ENCODE data around the gene YJEFN3.

YJEFN3 gene

DNA sequence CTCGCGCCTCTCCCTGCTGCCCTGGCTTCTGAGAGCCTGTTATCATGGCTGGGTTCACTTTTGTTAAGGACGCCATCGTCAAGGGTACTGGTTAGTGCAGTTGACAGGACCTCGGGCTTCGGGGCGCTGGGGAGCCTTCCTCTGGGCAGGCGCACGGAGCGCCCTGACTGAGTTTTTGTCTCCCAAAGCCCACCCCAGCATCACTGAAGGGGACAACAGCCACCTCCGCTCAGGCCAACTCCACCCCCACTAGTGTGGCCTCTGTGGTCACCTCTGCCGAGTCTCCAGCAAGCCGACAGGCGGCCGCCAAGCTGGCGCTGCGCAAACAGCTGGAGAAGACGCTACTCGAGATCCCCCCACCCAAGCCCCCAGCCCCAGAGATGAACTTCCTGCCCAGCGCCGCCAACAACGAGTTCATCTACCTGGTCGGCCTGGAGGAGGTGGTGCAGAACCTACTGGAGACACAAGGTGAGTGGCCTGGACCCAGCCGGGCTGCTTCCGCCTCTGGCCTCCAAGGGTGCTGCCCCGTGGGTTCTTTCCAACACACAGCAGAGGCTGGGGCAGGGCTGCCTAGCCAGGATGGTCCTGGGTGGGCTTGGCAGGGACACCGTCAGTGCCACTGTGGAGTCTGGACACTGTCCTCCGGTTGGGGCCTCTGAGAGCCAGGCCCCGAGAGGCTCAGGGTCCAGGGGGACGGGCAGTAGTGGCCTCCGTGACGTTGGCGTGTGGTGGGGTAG is 30.3 kb upstream of the YJEFN3 start:
- DNase-seq, result no peak

DNA sequence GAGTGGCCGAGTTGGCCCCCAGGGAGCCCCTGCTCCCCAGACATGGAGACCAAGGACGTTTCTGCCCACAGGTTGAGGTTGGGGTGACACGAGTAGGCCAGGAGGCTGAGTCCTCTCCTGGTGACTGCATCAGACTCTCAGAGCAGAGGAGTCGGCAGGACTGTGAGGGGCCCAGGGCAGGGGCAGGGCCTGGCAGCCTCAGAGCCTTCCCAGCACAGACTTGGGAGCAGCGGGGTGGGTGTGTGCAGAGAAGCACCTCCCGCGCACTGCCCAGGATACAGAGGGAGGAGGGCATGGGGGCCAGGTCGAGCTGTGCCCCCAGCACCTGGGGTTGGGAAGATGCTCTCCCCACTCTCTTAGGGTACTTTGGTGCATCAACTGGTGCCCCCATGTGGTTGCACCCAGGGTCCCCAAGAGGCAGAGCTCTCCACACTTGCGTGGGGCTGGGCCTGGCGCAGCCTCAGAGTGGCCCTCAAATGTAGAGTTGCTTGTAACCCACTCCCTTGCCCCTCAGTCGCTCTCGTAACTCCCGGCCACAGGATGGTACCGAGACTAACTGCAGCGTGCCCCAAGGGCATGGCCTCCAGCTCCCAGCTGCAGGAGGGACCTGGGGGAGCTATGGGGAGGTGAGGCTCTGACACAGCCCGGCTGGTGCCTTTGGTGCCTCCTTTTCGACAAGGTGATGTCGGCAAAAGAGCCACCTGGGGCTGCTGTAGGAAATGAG is 29.3 kb upstream of the YJEFN3 start:
- no peak for DNase-seq

DNA sequence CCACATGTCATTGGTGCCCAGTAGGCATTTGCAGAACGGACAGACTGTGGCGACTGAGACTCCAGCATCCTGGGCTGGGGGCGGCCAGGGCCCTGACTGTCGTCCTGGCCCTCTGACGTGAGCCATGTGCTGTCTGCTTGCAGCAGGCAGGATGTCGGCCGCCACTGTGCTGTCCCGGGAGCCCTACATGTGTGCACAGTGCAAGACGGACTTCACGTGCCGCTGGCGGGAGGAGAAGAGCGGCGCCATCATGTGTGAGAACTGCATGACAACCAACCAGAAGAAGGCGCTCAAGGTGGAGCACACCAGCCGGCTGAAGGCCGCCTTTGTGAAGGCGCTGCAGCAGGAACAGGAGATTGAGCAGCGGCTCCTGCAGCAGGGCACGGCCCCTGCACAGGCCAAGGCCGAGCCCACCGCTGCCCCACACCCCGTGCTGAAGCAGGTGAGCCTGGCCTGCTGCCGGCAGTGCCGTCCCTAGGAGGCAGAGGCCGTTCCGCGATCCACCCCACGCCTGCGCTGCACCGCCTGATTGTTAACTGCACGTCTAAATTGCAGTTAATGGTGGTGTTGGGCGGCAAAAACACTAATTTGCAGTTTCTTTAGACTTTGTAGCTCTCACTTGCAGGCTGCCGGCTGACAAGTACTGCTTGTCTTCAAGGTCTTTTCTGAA is 27.6 kb upstream of the YJEFN3 start:
- no peak for DNase-seq

DNA sequence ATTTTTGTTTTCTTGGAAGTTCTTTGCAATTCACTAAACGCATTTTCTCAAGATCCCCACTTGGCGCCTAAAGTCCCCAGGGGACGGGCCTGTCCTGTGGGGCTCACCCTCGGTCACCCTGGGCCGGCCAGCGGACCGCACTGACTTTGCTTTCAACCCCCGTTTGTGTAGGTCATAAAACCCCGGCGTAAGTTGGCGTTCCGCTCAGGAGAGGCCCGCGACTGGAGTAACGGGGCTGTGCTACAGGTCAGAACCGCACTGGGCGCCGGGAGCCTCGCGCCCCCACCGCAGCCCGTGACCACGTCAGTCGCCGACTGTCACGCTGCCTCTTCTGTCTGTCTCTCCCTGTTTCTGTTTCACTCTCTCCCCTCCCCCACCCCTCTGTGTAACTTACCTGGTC is 26.9 kb upstream of the YJEFN3 start:
- DNase-seq, result no peak

DNA sequence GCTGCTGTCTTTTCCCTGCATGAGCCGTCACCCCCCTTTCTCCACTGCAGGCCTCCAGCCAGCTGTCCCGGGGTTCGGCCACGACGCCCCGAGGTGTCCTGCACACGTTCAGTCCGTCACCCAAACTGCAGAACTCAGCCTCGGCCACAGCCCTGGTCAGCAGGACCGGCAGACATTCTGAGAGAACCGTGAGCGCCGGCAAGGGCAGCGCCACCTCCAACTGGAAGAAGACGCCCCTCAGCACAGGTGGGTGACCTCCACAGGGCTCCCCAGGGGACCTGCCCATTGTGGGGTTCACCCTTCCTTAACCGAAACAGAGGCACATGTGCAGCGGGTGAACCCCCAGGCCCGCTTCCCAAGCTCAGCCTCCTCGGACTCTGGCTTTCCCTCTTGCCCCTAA is 26.4 kb upstream of the YJEFN3 start:
- no peak for DNase-seq

DNA sequence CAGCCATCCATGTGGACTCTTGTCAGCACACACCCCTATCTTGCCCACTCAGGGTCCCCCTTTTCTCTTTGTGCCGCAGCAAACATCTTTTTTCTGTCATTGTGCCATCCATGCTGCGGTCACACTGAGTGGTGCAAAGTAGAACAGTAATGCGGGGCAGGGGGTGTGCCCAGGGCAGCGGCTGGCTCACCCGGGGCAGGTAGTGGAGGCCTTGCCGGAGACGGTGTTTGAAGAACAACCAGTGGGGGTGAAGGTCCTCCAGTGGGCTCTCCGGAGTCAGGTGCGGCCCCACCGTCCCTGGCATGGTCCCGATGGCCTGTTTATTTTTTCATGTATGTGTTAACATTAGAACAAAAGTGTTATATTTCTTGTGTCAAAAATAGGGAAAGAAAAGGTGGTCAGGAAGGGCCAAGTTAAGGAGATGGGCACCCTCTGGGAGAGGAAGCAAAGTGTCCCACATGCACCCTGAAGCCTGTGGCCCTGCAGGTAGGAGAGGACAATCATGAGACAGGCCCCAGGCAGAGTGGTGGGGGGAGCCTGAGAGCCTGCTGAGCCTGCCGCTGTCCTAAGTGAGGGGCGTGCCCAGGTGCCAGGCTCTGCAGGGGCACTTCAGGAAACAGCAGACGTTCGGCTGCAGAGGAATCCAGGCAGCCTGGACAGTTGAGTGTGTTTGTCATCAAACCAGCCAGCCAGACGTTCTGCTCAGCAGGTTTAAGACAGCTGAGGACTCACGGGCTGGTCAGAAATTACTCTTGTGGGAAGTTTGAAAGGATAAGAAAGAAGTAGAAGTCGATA is 25.7 kb upstream of the YJEFN3 start:
- no peak for DNase-seq

DNA sequence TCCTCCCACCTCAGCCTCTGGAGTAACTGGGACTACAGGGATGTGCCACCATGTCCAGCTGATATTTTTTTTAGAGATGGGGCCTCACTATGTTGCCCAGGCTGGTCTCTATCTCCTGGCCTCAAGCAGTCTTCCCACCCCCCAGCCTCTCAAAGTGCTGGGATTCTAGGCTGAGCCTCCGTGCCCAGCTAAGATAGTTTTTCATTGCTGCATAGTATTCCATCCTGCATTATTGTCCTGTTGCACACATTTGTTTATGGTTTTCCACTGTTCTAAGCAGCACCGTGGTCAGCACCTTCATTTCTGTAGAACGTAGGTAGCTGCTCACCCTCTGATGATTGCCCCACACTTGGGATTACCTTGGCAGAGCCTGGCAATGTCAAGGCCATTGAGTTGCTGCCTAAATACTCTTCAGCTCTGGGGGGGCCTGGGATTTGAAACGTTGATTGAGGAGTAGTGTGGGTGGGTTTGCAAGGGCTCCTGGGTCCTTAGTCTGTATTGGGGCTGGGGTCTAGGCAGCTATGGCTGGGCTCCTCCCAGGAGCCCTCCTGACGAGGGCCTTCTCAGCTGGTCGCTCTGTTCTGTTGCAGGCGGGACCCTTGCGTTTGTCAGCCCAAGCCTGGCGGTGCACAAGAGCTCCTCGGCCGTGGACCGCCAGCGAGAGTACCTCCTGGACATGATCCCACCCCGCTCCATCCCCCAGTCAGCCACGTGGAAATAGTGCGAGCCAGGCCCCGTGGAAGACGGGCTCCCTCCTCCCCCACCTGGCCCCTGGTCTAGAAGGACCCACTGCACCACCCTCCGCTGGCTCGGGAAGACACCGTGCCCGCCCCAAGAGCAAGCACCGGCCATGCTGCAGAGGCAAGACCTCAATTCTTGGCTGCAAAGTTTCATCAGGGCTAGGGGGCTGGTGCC is 23.7 kb upstream of the YJEFN3 start:
- DNase-seq, result no peak

DNA sequence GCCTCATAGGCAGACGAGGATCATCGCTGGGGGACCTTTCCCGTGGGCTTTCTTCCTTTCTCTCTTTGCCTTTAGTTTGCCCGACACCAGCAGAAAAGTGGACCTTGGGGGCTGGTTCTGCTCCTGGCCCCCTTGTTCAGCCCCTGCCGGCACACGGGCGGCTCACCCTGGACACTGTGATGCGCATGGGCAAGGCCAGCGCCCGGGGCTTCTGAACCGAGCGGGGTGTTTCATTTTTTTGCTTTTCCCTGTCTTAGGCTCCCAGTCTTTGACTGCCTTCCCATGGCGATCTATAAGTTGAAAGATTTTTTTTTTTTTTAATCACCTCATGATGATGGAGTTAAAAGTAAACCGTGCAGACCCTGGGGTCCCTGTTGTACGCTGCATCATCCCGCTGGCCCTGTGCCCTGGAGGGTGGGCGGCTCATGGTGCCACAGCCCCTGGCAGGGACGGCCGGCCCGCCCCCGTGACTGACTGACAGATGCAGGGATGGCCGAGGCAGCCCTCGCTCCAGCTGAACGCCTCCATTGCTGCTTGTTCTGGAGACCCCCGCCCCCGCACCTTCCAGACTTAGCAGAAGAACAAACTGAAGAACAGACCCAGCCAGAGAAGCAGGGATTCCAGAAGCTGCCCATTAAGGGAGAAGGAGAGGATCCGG is 22.9 kb upstream of the YJEFN3 start:
- DNase-seq, result no peak

DNA sequence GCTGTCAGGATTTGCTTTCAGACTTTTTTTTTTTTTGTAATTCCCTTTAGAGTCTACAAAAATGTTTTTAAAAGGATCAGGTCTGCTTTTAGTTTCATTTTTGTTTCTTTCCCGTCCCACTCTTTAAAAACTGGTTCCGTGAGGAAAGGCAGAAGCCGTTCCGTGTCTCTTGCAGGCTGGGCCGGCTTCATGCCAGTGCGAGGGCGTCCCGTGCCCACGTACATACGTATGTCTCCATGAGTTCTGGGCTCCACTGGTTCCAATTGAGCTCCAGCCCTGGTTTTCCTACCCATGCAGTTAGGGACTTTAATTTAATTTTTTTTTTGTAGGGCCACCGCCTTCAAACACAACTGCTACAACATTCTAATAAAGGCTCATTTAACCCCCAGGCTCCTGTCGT is 22.1 kb upstream of the YJEFN3 start:
- no peak for DNase-seq

DNA sequence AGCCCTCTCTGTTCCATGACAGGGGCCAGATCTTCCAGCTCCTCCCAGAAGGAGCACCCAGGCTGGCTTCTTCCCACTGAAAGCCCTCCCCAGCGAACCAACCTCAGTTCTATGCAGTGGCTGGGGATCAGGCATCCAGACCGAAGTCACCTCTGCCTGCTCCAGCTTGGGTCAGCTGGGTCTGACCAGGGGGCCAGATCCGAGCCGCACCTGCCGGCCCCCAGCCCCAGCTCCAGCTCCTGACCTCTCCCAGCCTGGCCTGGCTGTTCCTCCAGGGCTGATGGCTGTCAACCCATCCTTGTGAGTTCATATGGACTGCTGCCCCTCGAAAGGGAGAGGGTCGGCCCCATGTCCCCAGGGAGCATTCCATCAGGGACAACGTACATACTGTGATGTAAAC is 21.4 kb upstream of the YJEFN3 start:
- no peak for DNase-seq

DNA sequence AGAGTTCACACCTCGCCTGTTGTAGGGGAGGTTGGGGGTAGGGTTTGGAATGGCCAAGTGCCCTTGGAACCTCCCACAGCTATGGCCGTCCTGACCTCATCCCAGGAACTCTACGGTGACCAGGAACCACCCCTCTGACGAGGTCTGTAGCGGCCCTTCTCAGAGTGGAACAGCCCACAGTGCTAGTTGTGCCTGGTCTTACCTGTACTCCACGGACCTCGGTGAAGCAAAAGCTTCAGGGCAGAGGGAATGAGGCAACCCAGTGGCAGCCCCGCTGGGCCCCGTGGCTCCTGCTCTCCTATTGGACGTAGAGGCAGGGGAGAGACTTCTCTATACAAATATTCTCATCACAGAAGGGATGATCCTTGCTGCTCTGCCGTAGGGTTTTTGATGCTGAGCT is 20.5 kb upstream of the YJEFN3 start:
- DNase-seq, result no peak

DNA sequence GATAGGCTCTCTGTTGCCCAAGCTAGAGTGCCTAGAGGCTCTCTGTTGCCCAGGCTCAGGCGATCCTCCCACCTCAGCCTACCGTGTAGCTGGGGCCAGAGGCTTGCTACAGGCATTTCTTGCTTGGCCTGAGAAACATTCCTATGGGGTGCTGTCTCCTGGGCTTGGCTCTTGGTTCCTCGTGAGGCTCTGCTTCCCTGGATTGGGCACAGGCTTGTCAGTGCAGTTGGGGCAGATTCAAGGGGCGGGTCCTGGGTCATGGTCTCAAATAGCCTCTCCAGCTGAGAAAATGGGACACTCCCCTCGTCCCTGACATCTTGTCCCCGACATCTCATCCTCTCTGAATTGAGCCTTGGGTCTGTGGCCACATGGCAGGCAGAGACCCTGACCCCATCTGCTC is 18.3 kb upstream of the YJEFN3 start:
- DNase-seq, result no peak

DNA sequence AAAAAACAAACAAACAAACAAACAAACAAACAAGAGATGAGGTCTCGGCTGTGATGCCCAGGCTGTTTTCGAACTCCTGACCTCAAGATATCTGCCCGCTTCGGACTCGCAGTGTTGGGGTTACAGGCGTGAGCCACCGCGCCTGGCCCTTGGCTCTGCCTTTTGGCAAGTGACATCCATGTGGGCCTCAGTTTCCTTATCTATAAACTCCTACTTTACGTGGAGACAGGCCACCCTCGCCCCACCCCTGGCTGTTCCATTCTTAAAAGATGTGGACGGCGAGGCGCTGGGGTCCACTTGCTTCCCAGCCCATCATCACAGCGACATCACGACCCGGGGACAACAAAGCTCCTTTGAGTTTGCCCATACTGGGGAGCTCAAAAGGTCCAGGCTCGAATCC is 15.0 kb upstream of the YJEFN3 start:
- no peak for DNase-seq

DNA sequence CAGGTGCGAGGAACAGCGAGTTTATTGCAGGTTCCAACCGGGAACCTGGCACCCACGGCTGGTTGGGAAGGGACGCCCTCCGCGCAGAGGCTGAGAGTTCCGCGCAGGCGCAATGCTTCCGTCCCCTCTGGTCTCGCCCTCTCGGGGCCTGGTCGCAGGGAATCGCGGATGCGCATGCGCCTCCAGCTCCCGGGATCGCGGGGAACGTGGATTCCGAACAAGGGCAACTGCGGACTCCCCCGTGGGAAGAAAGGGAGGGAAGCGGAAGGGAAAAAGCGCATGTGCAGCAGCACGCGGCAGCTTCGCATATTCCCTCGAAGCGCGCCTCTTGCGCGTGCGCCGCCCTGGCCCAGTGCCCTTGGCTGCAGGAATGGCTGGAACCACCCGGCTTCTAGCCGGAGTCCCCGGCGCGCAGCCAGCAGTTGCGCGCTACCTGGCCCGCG is 14.5 kb upstream of the YJEFN3 start:
- DNase-seq, result peak; percentile 23

DNA sequence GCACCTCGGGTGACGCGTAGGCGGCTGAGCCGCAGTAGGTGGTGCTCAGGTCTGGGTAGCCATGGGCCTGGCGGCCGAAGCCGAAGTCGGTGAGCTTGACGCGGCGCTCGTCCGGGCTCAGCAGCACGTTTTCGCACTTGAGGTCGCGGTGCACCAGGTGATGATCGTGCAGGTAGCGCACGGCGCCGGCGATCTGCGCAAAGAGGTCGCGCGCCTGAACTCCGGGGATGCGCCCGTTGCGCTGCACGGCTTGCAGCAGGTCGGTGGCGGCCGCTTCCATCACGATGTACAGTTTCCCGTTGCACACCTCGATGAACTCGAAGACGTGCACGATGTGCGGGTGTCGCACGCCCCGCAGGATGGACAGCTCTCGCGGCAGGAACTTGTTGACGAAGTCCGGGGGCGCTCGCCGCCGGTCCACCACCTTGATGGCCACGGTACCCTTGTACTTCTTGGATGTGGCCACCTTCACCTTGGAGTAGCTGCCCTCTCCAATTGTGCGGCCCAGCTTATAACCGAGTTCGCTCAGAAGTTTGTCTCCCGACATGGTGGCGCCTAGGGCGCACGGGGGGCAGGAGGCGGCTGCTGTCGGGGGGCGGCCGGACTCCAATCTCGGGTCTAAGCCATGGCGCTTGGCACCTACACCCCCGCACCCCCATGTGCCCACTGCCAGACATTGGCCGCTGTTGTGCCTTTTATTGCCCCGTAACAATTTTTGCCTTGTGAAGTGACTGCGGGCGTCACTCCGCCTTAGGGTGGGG is 13.7 kb upstream of the YJEFN3 start, which contains the start of gene TSSK6:
Gene TSSK6, minus strand, starts transcription at position 668 of the 761 bp plus-strand sequence. Its CDS starts 121 bp downstream, at position 547.
- no peak for DNase-seq

DNA sequence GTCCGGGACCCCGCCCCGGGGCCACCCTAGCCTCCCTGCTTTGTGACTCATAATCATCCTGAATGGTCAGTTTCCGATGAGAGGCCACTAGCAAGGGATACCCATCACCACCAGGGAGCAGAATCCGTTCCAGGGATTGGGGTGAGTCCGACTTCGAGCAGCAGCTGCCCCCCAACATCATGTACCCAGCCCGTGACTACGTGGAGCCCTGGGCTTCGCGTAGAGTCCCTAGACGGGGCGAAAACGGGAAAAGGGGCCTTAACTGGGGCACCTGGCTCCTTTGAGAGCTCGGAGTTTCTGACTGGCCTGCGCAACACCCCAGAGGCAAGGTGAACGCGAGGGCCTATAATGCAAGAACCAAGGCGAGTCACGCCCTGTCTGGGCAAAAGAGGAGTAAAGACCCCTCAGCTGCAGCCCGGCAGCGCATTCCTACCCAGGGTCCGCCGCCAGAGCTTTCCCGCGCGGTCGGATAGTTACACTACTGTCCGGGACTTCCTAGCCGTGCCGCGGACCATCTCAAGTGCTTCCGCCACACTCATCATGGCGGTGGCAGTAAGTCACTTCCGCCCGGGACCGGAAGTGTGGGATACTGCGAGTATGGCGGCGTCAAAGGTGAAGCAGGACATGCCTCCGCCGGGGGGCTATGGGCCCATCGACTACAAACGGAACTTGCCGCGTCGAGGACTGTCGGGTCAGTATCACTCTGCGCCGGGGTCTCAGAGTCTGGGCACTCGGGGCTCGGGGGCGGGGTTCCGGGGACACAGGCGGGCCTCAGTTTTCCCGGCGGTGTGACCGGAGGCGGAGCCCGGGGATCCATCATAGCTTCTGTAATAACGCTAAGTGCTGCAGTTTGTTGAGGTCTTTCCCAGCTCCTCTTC is 12.8 kb upstream of the YJEFN3 start, which contains the start of gene NDUFA13:
Gene NDUFA13, plus strand, starts transcription at position 584 of the 878 bp plus-strand sequence. Its CDS starts 14 bp downstream, at position 598.
- DNase-seq, result peak; percentile 95

DNA sequence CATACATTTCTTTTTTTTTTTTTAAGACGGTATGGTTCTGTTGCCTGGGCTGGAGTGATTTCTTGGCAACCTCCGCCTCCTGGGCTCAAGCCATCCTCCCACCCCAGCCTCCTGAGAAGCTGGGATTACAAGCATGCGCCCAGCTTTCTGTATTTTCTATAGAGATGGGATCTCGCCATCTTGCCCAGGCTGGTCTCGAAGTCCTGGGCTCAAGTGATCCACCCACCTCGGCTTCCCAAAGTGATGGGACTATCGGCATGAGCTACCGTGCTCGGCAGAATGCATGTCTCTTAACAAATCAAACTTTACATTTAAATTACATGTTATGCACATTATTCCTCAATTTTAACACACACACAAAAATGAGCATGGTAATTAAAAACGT is 11.5 kb upstream of the YJEFN3 start:
- no peak for DNase-seq

DNA sequence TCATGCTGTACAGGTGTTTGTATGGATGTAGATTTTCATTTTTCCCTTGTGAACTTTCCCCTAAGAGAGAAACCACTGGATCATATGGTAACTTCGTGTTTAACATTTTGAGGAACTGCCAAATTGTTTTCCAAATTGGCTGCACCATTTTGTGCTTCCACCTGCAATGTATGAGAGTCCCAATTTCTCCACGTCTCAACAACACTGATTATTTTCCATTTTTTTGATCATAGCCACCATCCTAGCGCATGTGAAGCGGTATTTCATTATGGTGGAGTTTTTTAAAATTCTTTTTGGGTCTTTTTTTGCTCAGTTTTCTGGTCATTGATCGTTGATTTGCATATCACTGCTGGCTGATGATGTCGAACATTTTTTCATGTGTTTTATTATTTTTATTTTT is 7.7 kb upstream of the YJEFN3 start:
- DNase-seq, result no peak

DNA sequence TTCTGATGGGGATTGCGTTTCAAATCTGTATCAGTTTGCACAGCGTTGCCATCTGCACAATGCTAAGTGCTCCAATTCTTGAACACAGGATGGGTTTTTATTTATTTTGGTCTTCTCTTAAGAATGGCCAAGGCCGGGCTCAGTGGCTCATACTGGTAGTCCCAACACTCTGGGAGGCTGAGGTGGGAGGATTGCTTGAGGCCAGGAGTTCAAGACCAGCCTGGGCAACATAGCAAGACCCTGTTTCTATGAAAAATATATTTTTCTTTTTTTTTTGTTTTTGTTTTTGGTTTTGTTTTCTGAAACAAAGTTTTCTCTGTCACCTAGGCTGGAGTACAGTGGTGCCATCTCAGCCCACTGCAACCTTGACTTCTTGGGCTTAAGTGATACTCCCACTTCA is 5.5 kb upstream of the YJEFN3 start:
- DNase-seq, result no peak
